ENCODE data around the gene HOXA11. TPM values are rescaled to one million over a fixed set of nuclear protein-coding genes. Genes with fewer than 3 reads are reported as not detected.

HOXA11 gene
- total and polyA plus RNA-seq, 2 of the 4 experiments (the other 2 are of a cell fraction), result 0.05 TPM; not detected in 1

GRCh38 chr7:27191833-27192545 lies 7.0 kb upstream of the HOXA11 start:
- Histone ChIP-seq H3K14ac (replicated peaks; ENCODE audit: low read depth, low read length) (no peak overlapping the region), H3K27me3 (ENCODE audit: control insufficient read depth, insufficient read depth, low read length) (peaks cover 90% of the 10 kb centered on the region), H3K18ac (ENCODE audit: low read depth, low read length) (no peak overlapping the region), H4K91ac (ENCODE audit: insufficient read depth, low read depth, low read length) (no peak overlapping the region), H4K5ac (ENCODE audit: low read depth, low read length) (no peak overlapping the region), H3K4me1 (ENCODE audit: control insufficient read depth, insufficient read depth, low read length) (peaks cover 1% of the 10 kb centered on the region; the same call in 1 of the 2 replicates), H4K20me1 (ENCODE audit: insufficient read depth, low read length) (peaks cover 8% of the 10 kb centered on the region; the same call in 1 of the 2 replicates), H3K4me3 (ENCODE audit: insufficient read depth, low read depth, low read length) (no peak overlapping the region), H3K9me1 (ENCODE audit: insufficient read depth, low read length) (no peaks in the 10 kb centered on the region), H3K4me2 (ENCODE audit: low read depth, low read length) (no peak overlapping the region), H2BK20ac (ENCODE audit: low read depth, low read length) (no peak overlapping the region), H2AK9ac (replicated peaks; ENCODE audit: low read depth, low read length, poor library complexity) (no peak overlapping the region), H3K4ac (ENCODE audit: low read depth, low read length) (no peak overlapping the region), H2BK5ac (ENCODE audit: low read depth, low read length, poor library complexity, severe bottlenecking) (no peak overlapping the region), H3K9me3 (ENCODE audit: control insufficient read depth, insufficient read depth, low read length) (peaks cover 16% of the 10 kb centered on the region; the same call in 1 of the 2 replicates), H3K56ac (ENCODE audit: extremely low read depth, insufficient read depth, low read length) (no peak overlapping the region), H3K27ac (ENCODE audit: insufficient read depth, low read length) (no peak overlapping the region), H3K23ac (ENCODE audit: low read depth, low read length) (no peak overlapping the region), H2AFZ (replicated peaks; ENCODE audit: low read length, poor library complexity) (no peak overlapping the region), H2AK5ac (ENCODE audit: low read depth, low read length) (no peak overlapping the region), H2BK15ac (ENCODE audit: low read depth, low read length) (no peak overlapping the region), H3K9ac (ENCODE audit: low read depth, low read length) (no peak overlapping the region), H4K8ac (ENCODE audit: low read depth in 2 of 2, low read length in 2 of 2) (no peak overlapping the region), H3K79me1 (ENCODE audit: low read depth in 1 of 2, low read length in 2 of 2) (no peaks in the 10 kb centered on the region), H3K36me3 (ENCODE audit: control insufficient read depth, insufficient read depth, low read length) (no peaks in the 10 kb centered on the region), H2BK120ac (ENCODE audit: low read depth, low read length) (no peak overlapping the region)
- POLR2A ChIA-PET (ENCODE audit: unreplicated experiment), result no interaction called here
- CTCF ChIA-PET, result interaction anchor here (0.7 to 1.3 kb wide), 2 partner anchors 12 to 583 kb away, joined by 3 read pairs; no protein-coding TSS in a partner anchor
- dilution Hi-C loops (cut with HindIII; ENCODE audit: low sequenced_read_pairs, unreplicated experiment), result no loop called here
- ATAC-seq (ENCODE audit: low read depth) (no peak), DNase-seq (no peak)
- 10% methylated on average over 10 of the region's 42 CpGs; no CpG with 5 or more reads in 1 of the 2 experiments for WGBS, 2 experiments (ENCODE audit: extremely low coverage in 2 of 2, insufficient read length in 1 of 2)
- intact Hi-C loops (cut with micrococcal nuclease), result loop anchor here (10.0 kb wide), 4 partner anchors 553 to 1913 kb away; partner anchors contain the start of gene TAX1BP1
- BruUV-seq (replicated peaks), result no TSS peak
- TF ChIP-seq RAD21 (IDR thresholded peaks at IDR 0.05; ENCODE audit: low read length) (no peak), MAZ (IDR thresholded peaks at IDR 0.05; ENCODE audit: borderline replicate concordance, low read depth, low read length) (no peak), USF2 (IDR thresholded peaks at IDR 0.05; ENCODE audit: low read depth, low read length) (no peak), RCOR1 (IDR thresholded peaks at IDR 0.05; ENCODE audit: insufficient replicate concordance, low read length) (no peak), POLR2A (IDR thresholded peaks at IDR 0.05; ENCODE audit: low read depth, low read length) (no peak), NFE2L2 (IDR thresholded peaks at IDR 0.05; ENCODE audit: low read depth, low read length) (no peak), MAFK (IDR thresholded peaks at IDR 0.05; ENCODE audit: low read depth, low read length) (no peak), CEBPB (IDR thresholded peaks at IDR 0.05; ENCODE audit: low read depth, low read length) (no peak), CHD1 (IDR thresholded peaks at IDR 0.05; ENCODE audit: low read depth, low read length) (no peak)
- in situ Hi-C loops (cut with MboI; ENCODE audit: low sequenced_read_pairs), result loop anchor here (10.0 kb wide), 1 partner anchor 883 kb away; no protein-coding TSS in a partner anchor

Data from IMR-90 (cell line).